HG03280 (cell line): ENCODE data around the gene SRPK2.
"Not testable (repeated sequence)": the region's sequence is repeated elsewhere in the genome, so short reads cannot be mapped to it uniquely, and the experiment has no call there.

Experiments
- ATAC-seq: cut with Tn5 transposase; IDR thresholded peaks from one replicate; pipeline ENCODE4 v1.9.1; 2021; ENCODE audit warnings: mild to moderate bottlenecking, moderate library complexity; ENCODE audit not compliant: unreplicated experiment

SRPK2 gene

DNA sequence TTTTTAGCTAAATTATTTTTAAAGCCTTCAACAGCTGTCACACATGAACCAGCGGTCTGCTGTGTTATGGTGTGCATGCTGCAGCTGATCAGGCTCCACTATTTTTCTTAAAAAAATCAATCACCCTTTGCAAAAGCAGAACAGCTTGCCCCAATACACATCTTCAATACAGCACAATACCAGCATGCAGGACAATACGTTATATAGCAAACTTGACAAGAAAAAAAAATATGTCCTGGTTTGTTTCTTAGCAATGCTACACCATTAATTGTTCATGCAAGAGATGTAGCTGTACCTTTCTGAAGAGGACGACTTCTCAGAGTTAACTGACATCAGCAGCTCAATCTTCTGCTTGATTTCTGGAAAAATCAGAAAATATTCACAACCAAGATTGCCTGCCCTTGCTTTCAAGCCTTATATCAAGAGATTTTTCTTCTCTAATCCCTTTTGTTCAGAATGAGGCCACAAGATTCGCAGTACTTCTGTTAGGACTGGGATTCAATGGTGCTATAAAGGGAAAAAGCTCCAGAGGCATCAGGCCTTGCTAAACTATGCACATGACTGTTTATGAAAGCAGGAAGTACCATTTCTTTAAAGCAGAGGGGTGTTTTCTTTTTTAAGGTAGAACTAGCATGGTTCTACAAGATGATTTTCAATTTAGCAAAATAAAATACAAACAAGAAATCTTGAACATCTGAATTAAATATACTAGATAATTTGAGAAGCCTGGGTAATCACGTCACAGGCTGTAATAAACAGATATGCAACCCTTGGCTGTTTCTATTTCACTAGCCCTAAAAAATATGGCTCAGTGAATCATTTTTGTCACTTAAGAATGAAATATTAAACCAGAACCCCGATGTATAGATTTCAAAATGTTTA is 120.0 kb downstream of the SRPK2 start:
- ATAC-seq: peak; percentile 65

DNA sequence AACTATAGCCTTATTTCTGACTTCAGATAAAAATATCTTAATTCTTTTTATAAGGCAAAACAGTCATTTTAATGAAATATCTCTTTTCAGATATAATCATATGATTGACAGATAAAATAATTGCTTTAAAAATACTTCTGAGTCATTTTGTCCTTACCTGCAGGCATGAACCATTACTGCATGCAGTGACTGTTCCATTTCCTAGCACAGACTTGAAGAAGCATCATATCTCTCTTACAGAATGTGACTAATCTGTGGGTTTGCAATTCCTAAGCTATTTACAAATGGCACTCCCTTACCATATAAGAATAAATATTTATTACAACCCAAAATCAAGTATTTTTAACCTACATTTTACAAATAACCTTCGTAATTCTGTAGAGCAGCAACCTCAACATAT is 120.7 kb downstream of the SRPK2 start:
- ATAC-seq: peak; percentile 23

DNA sequence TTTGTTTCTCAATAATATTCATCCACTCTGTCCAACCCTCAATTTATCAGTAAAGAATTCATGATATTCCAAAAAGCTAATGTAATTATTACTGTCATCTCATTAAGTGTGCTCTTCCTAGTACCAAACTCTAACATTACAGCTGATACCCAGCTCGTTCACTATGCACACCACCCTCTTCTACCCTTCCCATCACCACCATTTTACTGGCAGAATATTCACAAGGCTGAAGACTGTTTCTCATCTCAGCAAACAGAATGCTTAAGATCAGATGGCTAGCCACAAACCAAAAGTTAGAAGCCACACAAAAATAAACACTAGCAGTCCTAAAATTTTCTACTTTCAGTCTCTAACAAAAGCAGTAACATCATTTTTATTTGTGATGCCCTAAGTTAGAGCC is 121.5 kb downstream of the SRPK2 start:
- no peak for ATAC-seq

DNA sequence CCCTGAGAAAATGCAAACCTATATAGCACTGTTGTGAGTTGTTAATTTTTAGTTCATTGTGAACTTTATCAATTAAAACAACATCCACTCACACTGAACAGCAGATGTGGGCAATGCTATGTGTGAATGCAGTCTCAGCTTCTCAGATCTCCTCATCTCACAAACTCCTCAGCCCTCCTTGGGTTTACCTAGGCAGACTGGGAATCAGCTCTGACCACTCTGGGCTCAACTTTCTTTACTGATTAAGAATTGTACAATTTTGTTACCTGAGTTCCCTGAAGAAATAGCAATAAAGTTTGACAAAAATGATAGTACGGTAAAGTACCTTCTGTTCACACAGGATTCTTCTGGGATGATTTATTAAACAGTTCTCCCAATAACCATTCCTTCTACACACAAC is 124.0 kb downstream of the SRPK2 start:
- no peak for ATAC-seq

DNA sequence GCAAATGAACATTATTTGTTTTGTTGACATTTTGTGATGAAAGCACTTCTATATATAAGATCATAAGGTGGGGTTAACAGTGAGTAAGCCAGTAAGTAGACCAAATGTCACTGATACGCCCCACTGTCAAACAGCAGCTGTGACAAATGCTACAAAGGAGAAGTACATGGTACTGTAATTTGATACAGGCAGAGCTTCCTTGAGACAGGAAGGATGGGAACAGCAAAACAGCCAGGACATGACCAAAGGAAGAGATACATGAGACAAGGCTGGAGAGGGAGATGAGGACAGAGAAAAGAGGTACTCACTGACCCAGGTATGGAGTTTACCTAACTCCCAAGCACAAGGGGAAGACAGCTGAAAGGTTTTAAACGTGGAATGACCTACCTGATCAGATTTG is 127.0 kb downstream of the SRPK2 start:
- ATAC-seq: no peak

DNA sequence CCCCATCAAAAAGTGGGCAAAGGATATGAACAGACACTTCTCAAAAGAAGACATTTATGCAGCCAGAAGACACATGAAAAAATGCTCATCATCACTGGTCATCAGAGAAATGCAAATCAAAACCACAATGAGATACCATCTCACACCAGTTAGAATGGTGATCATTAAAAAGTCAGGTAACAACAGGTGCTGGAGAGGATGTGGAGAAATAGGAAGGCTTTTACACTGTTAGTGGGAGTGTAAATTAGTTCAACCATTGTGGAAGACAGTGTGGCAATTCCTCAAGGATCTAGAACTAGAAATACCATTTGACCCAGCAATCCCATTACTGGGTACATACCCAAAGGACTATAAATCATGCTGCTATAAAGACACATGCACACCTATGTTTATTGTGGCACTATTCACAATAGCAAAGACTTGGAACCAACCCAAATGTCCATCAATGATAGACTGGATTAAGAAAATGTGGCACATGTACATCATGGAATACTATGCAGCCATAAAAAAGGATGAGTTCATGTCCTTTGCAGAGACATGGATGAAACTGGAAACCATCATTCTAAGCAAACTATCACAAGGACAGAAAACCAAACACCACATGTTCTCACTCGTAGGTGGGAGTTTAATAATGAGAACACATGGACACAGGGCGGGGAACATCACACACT is 128.4 kb downstream of the SRPK2 start:
- ATAC-seq: not testable (repeated sequence)

DNA sequence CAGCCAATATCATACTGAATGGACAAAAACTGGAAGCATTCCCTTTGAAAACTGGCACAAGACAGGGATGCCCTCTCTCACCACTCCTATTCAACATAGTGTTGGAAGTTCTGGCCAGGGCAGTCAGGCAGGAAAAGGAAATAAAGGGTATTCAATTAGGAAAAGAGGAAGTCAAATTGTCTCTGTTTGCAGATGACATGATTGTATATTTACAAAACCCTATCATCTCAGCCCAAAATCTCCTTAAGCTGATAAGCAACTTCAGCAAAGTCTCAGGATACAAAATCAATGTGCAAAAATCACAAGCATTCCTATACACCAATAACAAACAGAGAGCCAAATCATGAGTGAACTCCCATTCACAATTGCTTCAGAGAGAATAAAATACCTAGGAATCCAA is 129.8 kb downstream of the SRPK2 start:
- ATAC-seq: not testable (repeated sequence)

DNA sequence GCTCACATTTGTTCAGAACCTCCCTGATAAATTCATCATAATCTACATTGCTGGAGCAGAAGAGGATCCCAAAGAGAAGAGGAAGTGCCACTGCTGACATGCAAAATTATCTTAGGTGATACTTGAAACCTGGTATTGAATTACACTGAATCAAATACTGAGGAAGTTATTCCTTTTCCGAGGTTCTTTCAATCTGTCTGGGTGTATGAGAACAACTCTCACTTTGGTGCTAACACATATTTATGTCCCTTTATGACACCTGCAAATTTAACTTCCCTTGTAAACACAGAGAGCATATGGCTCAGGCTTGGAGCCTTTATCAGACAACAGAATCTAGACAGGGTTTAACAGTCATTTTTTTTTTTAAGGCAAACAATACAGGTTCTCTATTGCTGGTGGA is 131.4 kb downstream of the SRPK2 start:
- ATAC-seq: no peak

DNA sequence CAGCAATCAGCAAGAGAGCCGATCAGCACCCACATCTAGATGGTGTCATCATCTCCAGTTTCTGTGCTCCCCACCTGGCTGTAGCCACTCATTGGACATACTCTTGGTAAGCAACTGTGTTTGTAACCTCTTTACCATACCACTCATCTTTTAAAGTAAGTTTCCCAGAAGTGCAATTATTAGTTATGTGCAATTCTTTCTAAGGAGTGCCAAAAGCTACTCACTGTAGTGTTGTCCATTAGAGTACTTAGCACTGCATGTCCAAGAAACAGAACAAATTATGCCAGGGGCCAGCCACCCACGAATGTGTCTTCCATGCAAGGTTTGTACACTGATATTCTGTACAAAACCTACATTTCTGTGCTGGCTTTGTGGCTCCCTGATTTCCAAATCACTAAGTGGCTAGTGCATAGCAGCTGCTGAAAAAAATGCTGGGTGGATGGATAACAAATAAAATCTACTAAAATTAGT is 131.9 kb downstream of the SRPK2 start:
- no peak for ATAC-seq

DNA sequence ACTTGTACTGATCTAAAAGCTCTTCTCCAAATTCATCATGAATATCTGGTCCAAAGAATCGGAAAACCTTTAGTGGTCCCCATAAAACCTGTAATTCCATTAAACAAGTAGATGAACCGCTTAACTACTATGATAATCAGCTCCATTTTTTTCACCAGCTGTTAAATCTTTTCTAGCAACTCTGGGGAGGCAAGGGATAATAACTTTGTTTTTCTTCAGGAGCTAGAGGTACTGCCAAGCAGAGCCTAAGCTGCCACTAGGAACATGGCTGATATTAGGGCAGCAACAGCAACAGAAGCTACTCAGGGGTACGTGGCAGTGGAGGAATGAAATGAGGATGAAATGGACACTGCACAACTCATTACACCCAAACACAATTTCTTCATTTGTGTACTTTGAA is 138.0 kb downstream of the SRPK2 start:
- no peak for ATAC-seq

DNA sequence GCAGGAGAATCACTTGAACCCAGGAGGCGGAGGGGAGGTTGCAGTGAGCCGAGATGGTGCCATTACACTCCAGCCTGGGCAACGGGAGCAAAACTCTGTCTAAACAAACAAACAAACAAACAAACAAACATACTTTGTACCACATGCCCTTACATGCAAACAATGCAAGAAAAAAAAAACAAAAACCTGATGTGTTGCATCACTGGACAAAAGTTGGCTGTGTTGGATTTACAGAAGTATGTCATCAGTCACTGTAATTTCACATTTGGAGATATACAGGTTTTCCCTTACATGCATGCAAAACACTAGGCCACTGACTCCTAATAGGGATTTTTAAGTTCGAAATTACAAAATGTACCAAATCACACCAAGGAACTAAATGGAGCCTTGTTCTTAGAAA is 138.5 kb downstream of the SRPK2 start:
- no peak for ATAC-seq

DNA sequence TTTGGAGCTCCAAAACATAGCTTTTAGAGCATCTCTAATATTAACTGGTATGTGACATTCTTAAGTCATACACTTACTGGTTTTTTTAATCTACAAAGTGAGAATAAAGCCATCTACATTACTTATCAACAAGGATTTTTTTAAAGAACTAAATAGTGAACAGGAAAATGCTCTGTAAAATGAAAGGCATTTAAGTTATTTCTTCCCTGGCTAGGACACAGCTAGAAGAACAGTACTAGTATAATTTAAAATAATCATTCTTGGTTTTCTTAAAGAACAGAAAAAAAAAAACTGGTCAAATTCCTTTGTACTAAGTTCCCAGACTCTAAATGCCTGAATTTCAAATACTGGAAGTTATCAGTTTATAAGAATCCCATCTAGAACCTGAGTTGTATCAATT is 139.5 kb downstream of the SRPK2 start:
- ATAC-seq: no peak

DNA sequence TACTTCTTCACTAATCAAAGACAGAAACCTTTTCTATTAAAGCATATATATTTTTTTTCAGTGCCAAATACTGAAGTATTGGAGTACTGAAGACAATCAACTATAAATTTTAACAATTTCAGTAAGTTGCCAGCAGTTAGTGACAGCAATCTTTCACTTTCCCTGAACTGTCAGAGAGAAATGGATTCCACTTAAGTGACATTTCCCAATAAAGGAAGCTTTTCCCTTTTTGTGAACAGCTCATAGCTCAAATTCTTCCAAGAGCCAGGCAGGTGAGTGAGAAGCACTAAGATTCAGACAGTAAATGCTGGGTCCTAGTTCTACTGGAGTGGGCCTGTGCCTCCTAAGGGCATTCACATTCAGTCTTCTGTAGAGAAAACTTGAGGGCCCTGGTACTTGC is 142.0 kb downstream of the SRPK2 start:
- no peak for ATAC-seq

DNA sequence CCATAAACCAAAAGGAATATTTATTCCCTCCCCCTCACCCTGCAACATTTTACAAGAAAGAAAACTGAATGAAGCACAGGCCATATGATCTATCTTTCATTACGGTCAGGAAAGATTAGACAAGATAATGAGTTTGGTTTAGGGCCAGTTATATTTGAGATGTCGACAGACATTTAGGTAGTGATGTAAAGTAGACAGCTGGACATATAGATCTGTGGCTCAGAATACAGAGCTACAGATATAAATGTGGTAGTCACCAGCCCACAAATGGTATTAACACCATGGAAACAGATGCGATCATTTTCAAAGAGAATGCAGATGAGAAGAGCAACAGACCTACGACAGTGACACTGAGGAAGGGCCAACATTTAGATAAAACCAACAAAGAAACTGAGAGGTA is 142.5 kb downstream of the SRPK2 start:
- no peak for ATAC-seq

DNA sequence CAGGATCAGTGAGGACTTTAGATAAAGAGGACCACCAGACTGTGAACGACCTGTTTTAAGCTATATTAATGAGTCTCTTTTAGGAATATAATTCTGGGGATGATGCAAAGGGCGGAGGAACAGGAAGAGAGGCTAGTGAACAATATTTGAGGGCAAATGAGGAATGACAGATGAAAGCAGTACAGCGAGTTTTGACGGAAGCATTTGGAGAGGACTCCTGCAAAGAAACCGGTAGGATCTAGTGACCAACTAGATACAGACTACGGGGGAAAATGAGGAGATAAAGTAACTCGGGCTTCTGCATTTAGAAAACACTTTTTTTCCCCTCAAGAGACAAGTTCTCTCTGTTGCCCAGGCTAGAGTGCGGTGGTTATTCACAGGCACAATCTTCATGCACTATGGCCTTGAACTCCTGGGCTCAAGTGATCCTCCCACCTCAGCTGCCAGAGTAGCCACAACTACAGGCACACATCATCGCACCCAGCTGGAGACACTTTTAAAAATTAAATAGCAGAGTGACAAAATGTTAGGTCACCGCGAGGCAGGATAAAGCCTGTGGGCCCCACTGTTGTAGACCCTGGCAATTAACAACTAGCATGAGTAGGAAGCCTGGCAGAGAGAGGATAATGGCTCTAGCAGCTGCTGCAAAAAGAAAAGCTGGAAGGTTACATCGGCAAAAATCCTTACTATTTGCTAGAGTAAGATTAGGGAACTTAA is 143.2 kb downstream of the SRPK2 start:
- ATAC-seq: no peak

DNA sequence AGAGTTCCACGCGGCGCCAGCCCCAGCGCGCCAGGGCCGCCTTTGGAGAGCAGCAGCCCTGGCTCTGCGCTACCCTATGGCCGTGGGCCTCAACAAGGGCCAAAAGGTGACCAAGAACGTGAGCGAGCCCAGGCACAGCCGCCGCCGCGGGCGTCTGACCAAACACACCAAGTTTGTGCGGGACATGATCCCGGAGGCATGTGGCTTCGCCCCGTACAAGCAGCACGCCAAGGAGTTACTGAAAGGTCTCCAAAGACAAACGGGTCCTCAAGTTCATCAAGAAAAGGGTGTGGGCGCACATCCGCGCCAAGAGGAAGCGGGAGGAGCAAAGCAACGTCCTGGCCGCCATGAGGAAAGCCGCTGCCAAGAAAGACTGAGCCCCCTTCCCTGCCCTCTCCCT is 144.1 kb downstream of the SRPK2 start:
- no peak for ATAC-seq

DNA sequence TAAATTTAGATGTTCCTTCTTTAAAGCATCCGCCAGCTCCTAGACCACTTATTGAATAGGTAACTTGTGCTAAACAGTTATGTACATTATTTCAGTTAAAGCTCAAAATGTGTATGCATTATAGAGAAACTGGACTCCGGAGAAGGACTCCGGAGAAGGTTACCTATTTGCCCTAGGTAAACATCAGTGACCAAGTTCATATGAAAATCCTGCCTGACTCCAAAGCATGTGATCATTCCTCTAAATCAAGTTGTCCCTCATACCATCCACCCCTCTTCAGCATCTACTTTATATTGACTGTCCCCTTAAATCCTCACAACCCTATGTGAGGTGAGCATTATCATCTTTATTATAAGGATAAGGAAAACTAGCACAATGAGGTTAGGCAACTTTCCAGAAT is 147.5 kb downstream of the SRPK2 start:
- no peak for ATAC-seq

DNA sequence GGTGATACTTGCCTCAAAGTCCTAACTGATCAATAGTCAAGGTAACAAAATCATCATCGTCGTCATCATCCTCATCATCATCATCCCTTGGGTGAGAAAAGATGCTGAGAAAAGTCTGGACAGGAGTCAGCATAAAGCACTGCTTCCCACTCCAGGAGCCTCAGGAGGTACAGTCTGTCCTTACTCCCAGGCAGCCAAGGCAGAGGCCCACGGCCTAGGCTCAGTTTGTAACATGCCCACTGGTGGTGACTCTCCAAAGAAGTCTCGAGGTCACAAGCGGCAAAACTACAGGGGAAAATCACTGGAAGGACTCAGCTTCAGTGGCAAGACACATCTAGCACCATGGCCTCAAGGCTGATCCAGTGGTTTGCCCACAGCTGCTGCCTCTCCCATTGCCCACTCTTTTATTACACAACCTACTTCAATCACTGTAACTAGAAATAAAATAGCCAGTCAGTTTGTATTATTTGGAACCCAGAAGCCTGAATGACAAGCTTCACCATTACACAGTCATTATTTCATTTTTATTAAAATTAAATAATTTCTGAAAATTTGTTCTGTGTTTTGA is 150.4 kb downstream of the SRPK2 start:
- no peak for ATAC-seq

DNA sequence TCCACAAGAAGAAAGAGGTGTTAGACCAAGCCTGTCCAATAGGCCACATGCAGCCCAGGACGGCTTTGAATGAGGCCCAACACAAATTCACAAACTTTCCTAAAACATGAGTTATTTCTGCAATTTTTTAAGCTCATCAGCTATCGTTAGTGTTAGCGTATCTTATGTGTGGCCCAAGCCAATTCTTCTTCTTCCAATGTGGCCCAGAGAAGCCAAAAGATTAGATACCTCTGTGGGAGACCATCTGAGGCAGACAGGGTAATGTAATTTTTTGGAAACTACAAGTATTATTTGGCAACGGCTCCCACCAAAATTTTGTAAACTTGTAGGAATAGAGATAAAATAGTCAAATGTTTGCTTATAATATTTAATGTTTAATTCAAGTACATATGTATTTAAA is 153.8 kb downstream of the SRPK2 start:
- ATAC-seq: no peak

DNA sequence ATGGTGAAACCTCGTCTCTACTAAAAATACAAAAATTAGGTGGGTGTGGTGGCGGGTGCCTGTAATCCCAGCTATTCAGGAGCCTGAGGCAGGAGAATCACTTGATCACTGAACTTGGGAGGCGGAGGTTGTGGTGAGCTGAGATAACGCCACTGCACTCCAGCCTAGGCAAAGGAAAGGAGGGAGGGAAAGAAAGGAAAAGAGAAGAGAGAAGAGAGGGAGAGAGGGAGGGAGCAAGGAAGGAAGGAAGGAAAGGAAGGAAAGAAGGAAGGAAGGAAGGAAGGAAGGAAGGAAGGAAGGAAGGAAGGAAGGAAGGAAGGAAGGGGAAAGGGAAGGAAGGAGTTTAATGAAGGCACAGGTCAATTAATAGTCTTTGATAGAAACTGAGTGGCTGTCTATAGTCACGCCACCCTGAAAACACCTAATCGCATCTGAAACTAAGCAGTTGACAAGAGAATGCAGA is 155.9 kb downstream of the SRPK2 start:
- ATAC-seq: not testable (repeated sequence)

DNA sequence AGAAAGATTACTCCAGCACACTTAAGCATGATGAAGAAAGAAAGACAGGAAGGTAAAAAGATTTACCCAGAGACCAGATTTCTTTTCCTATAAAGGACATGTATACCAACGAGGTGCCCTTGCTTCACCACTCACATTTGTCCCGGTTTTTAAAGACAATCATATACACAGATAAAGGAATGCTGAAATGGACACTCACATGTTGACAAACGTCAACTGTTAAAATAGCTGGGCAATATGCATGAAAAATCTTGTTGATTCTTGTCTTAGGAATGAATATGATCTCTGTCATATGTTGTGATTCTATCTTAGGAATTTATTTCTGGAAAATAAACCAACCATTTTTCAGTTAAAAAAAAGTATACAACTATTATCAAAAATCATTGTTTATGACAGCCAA is 158.2 kb downstream of the SRPK2 start:
- ATAC-seq: no peak
